Activated naive CD4-positive, alpha-beta T cell treated with anti-CD3 and anti-CD28 coated beads, Interleukin-2, amount 10 ng/mL, durations not matched to agents 7 days and 5 days (primary cell): ENCODE data around the gene TTLL3.

Experiments
- CTCF ChIA-PET: fragments of 350-600 bp; sonication (Branson Sonifier 250); formaldehyde crosslinking; loops from one replicate; lab custom pipeline; 2021; ENCODE audit warnings: antibody characterized with exemption; lab: Charles Lee
- DNase-seq: peaks from one replicate; pipeline ENCODE4 v3.0.0-alpha.2; 2020
- H3K27ac Mint-ChIP-seq: one replicate; pipeline ENCODE4 v1.8.0; 2021; ENCODE audit warnings: mild to moderate bottlenecking, moderate library complexity, mixed read lengths
- H3K27me3 Mint-ChIP-seq: one replicate; pipeline ENCODE4 v1.8.0; 2021; ENCODE audit warnings: mild to moderate bottlenecking, mixed read lengths
- H3K36me3 Mint-ChIP-seq: one replicate; pipeline ENCODE4 v1.8.0; 2021; ENCODE audit warnings: mixed read lengths
- H3K4me1 Mint-ChIP-seq: one replicate; pipeline ENCODE4 v1.8.0; 2021; ENCODE audit warnings: mixed read lengths
- H3K4me3 Mint-ChIP-seq: one replicate; pipeline ENCODE4 v1.8.0; 2021; ENCODE audit warnings: mild to moderate bottlenecking, moderate library complexity, mixed read lengths
- H3K9me3 Mint-ChIP-seq: one replicate; pipeline ENCODE4 v1.8.0; 2021; ENCODE audit warnings: mixed read lengths

TTLL3 gene

GRCh38 chr3:9804996-9805395 lies 5.1 kb upstream of the TTLL3 start:
- Mint-ChIP-seq H3K27ac (no peak overlapping the region), H3K4me1 (peaks cover 35% of the 10 kb centered on the region), H3K9me3 (no peaks in the 10 kb centered on the region), H3K27me3 (no peaks in the 10 kb centered on the region), H3K36me3 (peaks cover 66% of the 10 kb centered on the region), H3K4me3 (no peak overlapping the region)
- DNase-seq = no peak
- CTCF ChIA-PET = interaction anchor here (1.1 to 1.3 kb wide), 3 partner anchors 8 to 12 kb away, joined by 3 read pairs; partner anchors contain the start of gene ARPC4

GRCh38 chr3:9806137-9806536 lies 3.9 kb upstream of the TTLL3 start:
- H3K4me3 Mint-ChIP-seq = no peak overlapping the region
- H3K27me3 Mint-ChIP-seq = no peaks in the 10 kb centered on the region
- no peaks in the 10 kb centered on the region for H3K9me3 Mint-ChIP-seq
- peaks cover 60% of the 10 kb centered on the region for H3K36me3 Mint-ChIP-seq
- H3K27ac Mint-ChIP-seq = no peak overlapping the region
- CTCF ChIA-PET = interaction anchor here (1.2 kb wide), 1 partner anchor 27 kb away, joined by 3 read pairs; no protein-coding TSS in a partner anchor
- DNase-seq = no peak
- peaks cover 44% of the 10 kb centered on the region for H3K4me1 Mint-ChIP-seq

GRCh38 chr3:9806688-9807589 lies 3.1 kb upstream of the TTLL3 start:
- no peaks in the 10 kb centered on the region for H3K9me3 Mint-ChIP-seq
- H3K4me1 Mint-ChIP-seq = peaks cover 50% of the 10 kb centered on the region
- no peak overlapping the region for H3K27ac Mint-ChIP-seq
- no peaks in the 10 kb centered on the region for H3K27me3 Mint-ChIP-seq
- peaks cover 61% of the 10 kb centered on the region for H3K36me3 Mint-ChIP-seq
- DNase-seq = no peak
- H3K4me3 Mint-ChIP-seq = no peak overlapping the region
- CTCF ChIA-PET = interaction anchor here (0.7 to 1.2 kb wide), 2 partner anchors 25 to 26 kb away, joined by 3 read pairs; no protein-coding TSS in a partner anchor

GRCh38 chr3:9807981-9808344 lies 2.1 kb upstream of the TTLL3 start:
- H3K4me1 Mint-ChIP-seq = peaks cover 50% of the 10 kb centered on the region
- CTCF ChIA-PET = interaction anchor here (0.6 to 1.5 kb wide), 4 partner anchors 81 to 594 kb away, joined by 3 to 4 read pairs (median 3); partner anchors contain the start of gene CRELD1
- H3K9me3 Mint-ChIP-seq = no peaks in the 10 kb centered on the region
- peak overlapping the region; percentile 96 for H3K27ac Mint-ChIP-seq
- peaks cover 59% of the 10 kb centered on the region for H3K36me3 Mint-ChIP-seq
- no peaks in the 10 kb centered on the region for H3K27me3 Mint-ChIP-seq
- DNase-seq = no peak
- H3K4me3 Mint-ChIP-seq = no peak overlapping the region

- Mint-ChIP-seq H3K27me3 (no peaks in the 10 kb centered on the region), H3K4me3 (peak overlapping the region; percentile 9), H3K36me3 (peaks cover 57% of the 10 kb centered on the region), H3K4me1 (peaks cover 47% of the 10 kb centered on the region), H3K27ac (peak overlapping the region; percentile 96), H3K9me3 (no peaks in the 10 kb centered on the region)
- CTCF ChIA-PET = interaction anchor here (0.8 to 1.5 kb wide), 5 partner anchors 17 to 125 kb away, joined by 3 to 4 read pairs (median 3); partner anchors contain the start of gene CRELD1
- peak; percentile 73 for DNase-seq
Measured at GRCh38 chr3:9808345-9809037, 1.6 kb upstream of the TTLL3 start.

- peaks cover 50% of the 10 kb centered on the region for H3K36me3 Mint-ChIP-seq
- CTCF ChIA-PET = interaction anchor here (0.9 to 1.5 kb wide), 4 partner anchors 18 to 124 kb away, joined by 3 to 4 read pairs (median 3); partner anchors contain the start of gene CRELD1
- peaks cover 47% of the 10 kb centered on the region for H3K4me1 Mint-ChIP-seq
- H3K27ac Mint-ChIP-seq = peak overlapping the region; percentile 96
- H3K4me3 Mint-ChIP-seq = peak overlapping the region; percentile 85
- H3K9me3 Mint-ChIP-seq = no peaks in the 10 kb centered on the region
- no peaks in the 10 kb centered on the region for H3K27me3 Mint-ChIP-seq
- no peak for DNase-seq
Measured at GRCh38 chr3:9809239-9809614, 835 bp upstream of the TTLL3 start.

GRCh38 chr3:9810433-9810770 lies 340 bp downstream of the TTLL3 start:
- Mint-ChIP-seq H3K4me3 (peak overlapping the region; percentile 47), H3K4me1 (peaks cover 47% of the 10 kb centered on the region), H3K27ac (peak overlapping the region; percentile 73), H3K36me3 (peaks cover 40% of the 10 kb centered on the region), H3K27me3 (no peaks in the 10 kb centered on the region), H3K9me3 (no peaks in the 10 kb centered on the region)
- CTCF ChIA-PET = no interaction called here
- DNase-seq = no peak

GRCh38 chr3:9810846-9811245 lies 784 bp downstream of the TTLL3 start:
- peak overlapping the region; percentile 73 for H3K27ac Mint-ChIP-seq
- H3K27me3 Mint-ChIP-seq = no peaks in the 10 kb centered on the region
- H3K36me3 Mint-ChIP-seq = peaks cover 36% of the 10 kb centered on the region
- CTCF ChIA-PET = no interaction called here
- H3K9me3 Mint-ChIP-seq = no peaks in the 10 kb centered on the region
- peaks cover 47% of the 10 kb centered on the region for H3K4me1 Mint-ChIP-seq
- peak overlapping the region; percentile 47 for H3K4me3 Mint-ChIP-seq
- DNase-seq = no peak

- no peak overlapping the region for H3K4me3 Mint-ChIP-seq
- H3K9me3 Mint-ChIP-seq = no peaks in the 10 kb centered on the region
- peaks cover 32% of the 10 kb centered on the region for H3K4me1 Mint-ChIP-seq
- H3K36me3 Mint-ChIP-seq = peaks cover 19% of the 10 kb centered on the region
- DNase-seq = no peak
- CTCF ChIA-PET = interaction anchor here (1.0 to 1.2 kb wide), 3 partner anchors 8 to 309 kb away, joined by 3 to 4 read pairs (median 3); no protein-coding TSS in a partner anchor
- no peaks in the 10 kb centered on the region for H3K27me3 Mint-ChIP-seq
- no peak overlapping the region for H3K27ac Mint-ChIP-seq
Measured at GRCh38 chr3:9812870-9813483, 2.9 kb downstream of the TTLL3 start.

GRCh38 chr3:9815986-9816385 lies 5.9 kb downstream of the TTLL3 start:
- no peak for DNase-seq
- CTCF ChIA-PET = no interaction called here
- no peak overlapping the region for H3K4me3 Mint-ChIP-seq
- H3K4me1 Mint-ChIP-seq = peaks cover 7% of the 10 kb centered on the region
- no peaks in the 10 kb centered on the region for H3K27me3 Mint-ChIP-seq
- no peak overlapping the region for H3K27ac Mint-ChIP-seq
- peaks cover 15% of the 10 kb centered on the region for H3K36me3 Mint-ChIP-seq
- H3K9me3 Mint-ChIP-seq = no peaks in the 10 kb centered on the region

- Mint-ChIP-seq H3K4me1 (no peaks in the 10 kb centered on the region), H3K36me3 (peaks cover 8% of the 10 kb centered on the region), H3K27ac (no peak overlapping the region), H3K9me3 (no peaks in the 10 kb centered on the region), H3K27me3 (no peaks in the 10 kb centered on the region), H3K4me3 (no peak overlapping the region)
- CTCF ChIA-PET = no interaction called here
- DNase-seq = no peak
Measured at GRCh38 chr3:9817436-9817835, 7.4 kb downstream of the TTLL3 start.

- no peaks in the 10 kb centered on the region for H3K27me3 Mint-ChIP-seq
- peaks cover 4% of the 10 kb centered on the region for H3K36me3 Mint-ChIP-seq
- H3K4me3 Mint-ChIP-seq = no peak overlapping the region
- no peak for DNase-seq
- no peak overlapping the region for H3K27ac Mint-ChIP-seq
- CTCF ChIA-PET = no interaction called here
- H3K4me1 Mint-ChIP-seq = no peaks in the 10 kb centered on the region
- H3K9me3 Mint-ChIP-seq = no peaks in the 10 kb centered on the region
Measured at GRCh38 chr3:9818666-9819335, 8.7 kb downstream of the TTLL3 start.

GRCh38 chr3:9820543-9820942 lies 10.5 kb downstream of the TTLL3 start:
- Mint-ChIP-seq H3K27me3 (no peaks in the 10 kb centered on the region), H3K36me3 (peaks cover 4% of the 10 kb centered on the region), H3K4me1 (no peaks in the 10 kb centered on the region), H3K27ac (no peak overlapping the region), H3K4me3 (no peak overlapping the region), H3K9me3 (no peaks in the 10 kb centered on the region)
- DNase-seq = no peak
- CTCF ChIA-PET = no interaction called here
